Liver (tissue), 9 donors: ENCODE results near the gene WDR7. TPM values are rescaled to one million over a fixed set of nuclear protein-coding genes. Genes with fewer than 3 reads are reported as not detected.

ENCODE experiments used
- DNase-seq: peaks from one replicate; pipeline ENCODE4 v3.0.0-alpha.2; 2017; ENCODE audit warnings: low spot score
- H3K27ac ChIP-seq, 2 donors: one replicate each; pipeline ENCODE4 v1.7.0; 2013; ENCODE audit warnings: inconsistent platforms in 2 of 2, low read length in 2 of 2, control low read depth in 1 of 2, low read depth in 1 of 2, mild to moderate bottlenecking in 1 of 2
- H3K27me3 ChIP-seq, 4 donors: one replicate each; pipeline versions ENCODE4 v1.6.1 to v1.7.0; 2013; ENCODE audit warnings: low read length in 3 of 4, inconsistent platforms in 1 of 4, mild to moderate bottlenecking in 1 of 4, moderate library complexity in 1 of 4; ENCODE audit not compliant: control insufficient read depth in 4 of 4, insufficient read depth in 4 of 4
- H3K36me3 ChIP-seq, 4 donors: one replicate each; pipeline versions ENCODE4 v1.6.1 to v1.7.0; 2013; ENCODE audit warnings: low read length in 3 of 4, mild to moderate bottlenecking in 3 of 4, low read depth in 1 of 4, moderate library complexity in 1 of 4; ENCODE audit not compliant: control insufficient read depth in 4 of 4, insufficient read depth in 3 of 4
- H3K4me1 ChIP-seq, 4 donors: one replicate each; pipeline versions ENCODE4 v1.6.1 to v1.7.0; 2013; ENCODE audit warnings: low read length in 3 of 4, mild to moderate bottlenecking in 3 of 4, moderate library complexity in 1 of 4; ENCODE audit not compliant: control insufficient read depth in 4 of 4, insufficient read depth in 4 of 4
- H3K4me3 ChIP-seq, 3 donors: one replicate each; pipeline versions ENCODE4 v1.6.1 to v1.7.0; 2013; ENCODE audit warnings: low read length in 3 of 3, control low read depth in 1 of 3, low read depth in 1 of 3, mild to moderate bottlenecking in 1 of 3
- H3K9ac ChIP-seq, 2 donors: one replicate each; pipeline ENCODE4 v1.7.0; 2013; ENCODE audit warnings: low read length in 2 of 2, mild to moderate bottlenecking in 2 of 2, moderate library complexity in 2 of 2, control low read depth in 1 of 2, low read depth in 1 of 2
- H3K9me3 ChIP-seq, 4 donors: one replicate each; pipeline versions ENCODE4 v1.6.1 to v1.7.0; 2013; ENCODE audit warnings: low read length in 3 of 4; ENCODE audit not compliant: control insufficient read depth in 4 of 4
- EGR1 ChIP-seq, 2 donors: IDR thresholded peaks; 2 replicates each; pipeline ENCODE4 v1.6.1; 2016 to 2018; ENCODE audit warnings: antibody characterized with exemption in 2 of 2, low read depth in 2 of 2
- FOXA1 ChIP-seq: IDR thresholded peaks from 2 replicates; pipeline ENCODE4 v1.6.1; 2016; ENCODE audit warnings: antibody characterized with exemption
- FOXA2 ChIP-seq: IDR thresholded peaks from 2 replicates; pipeline ENCODE4 v1.6.1; 2016; ENCODE audit warnings: antibody characterized with exemption
- GABPA ChIP-seq, 2 donors: IDR thresholded peaks in 1 of 2; conservative IDR thresholded peaks in 1 of 2; 2 replicates each; pipeline ENCODE4 v1.6.1; 2016; ENCODE audit warnings: antibody characterized with exemption in 2 of 2, mild to moderate bottlenecking in 1 of 2, moderate library complexity in 1 of 2
- HNF4A ChIP-seq, 2 donors: conservative IDR thresholded peaks; 2 replicates each; pipeline ENCODE4 v1.6.1; 2016; ENCODE audit warnings: antibody characterized with exemption in 2 of 2, mild to moderate bottlenecking in 2 of 2
- HNF4G ChIP-seq: IDR thresholded peaks from 2 replicates; pipeline ENCODE4 v1.6.1; 2016; ENCODE audit warnings: antibody characterized with exemption
- JUND ChIP-seq, 2 donors: IDR thresholded peaks; 2 replicates each; pipeline ENCODE4 v1.6.1; 2016; ENCODE audit warnings: antibody characterized with exemption in 2 of 2
- NR2F2 ChIP-seq: IDR thresholded peaks from 2 replicates; pipeline ENCODE4 v1.6.1; 2016; ENCODE audit warnings: antibody characterized with exemption
- RAD21 ChIP-seq, 2 donors: IDR thresholded peaks; 2 replicates each; pipeline ENCODE4 v1.6.1; 2016; ENCODE audit warnings: antibody characterized with exemption in 2 of 2, mild to moderate bottlenecking in 2 of 2
- RXRA ChIP-seq, 2 donors: IDR thresholded peaks; 2 replicates each; pipeline ENCODE4 v1.6.1; 2017 to 2018; ENCODE audit warnings: antibody characterized with exemption in 2 of 2, mild to moderate bottlenecking in 1 of 2
- SP1 ChIP-seq: IDR thresholded peaks from 2 replicates; pipeline ENCODE4 v1.6.1; 2018; ENCODE audit warnings: antibody characterized with exemption, mild to moderate bottlenecking
- TAF1 ChIP-seq: conservative IDR thresholded peaks from 2 replicates; pipeline ENCODE4 v1.6.1; 2016; ENCODE audit warnings: antibody characterized with exemption, mild to moderate bottlenecking
- YY1 ChIP-seq: IDR thresholded peaks from 2 replicates; pipeline ENCODE4 v1.6.1; 2016; ENCODE audit warnings: antibody characterized with exemption, mild to moderate bottlenecking
- WGBS: extraction: QIAGEN DNeasy Blood & Tissue Kit; methylation state at CpG from one replicate; pipeline ENCODE4 v1.1.7; 2013; 5-methylcytosine and 5-hydroxymethylcytosine counted together
- polyA plus RNA-seq, 2 donors: library from polyadenylated mRNA; stranded (reverse) in 1 of 2; unstranded in 1 of 2; fragments of 200-250 nt in 1 of 2; fragments of >200 nt in 1 of 2; fragmentation: Nextera tagmentation in 1 of 2; extraction: Ambion mirVana in 1 of 2; gene quantifications; one replicate each; pipeline versions ENCODE4 v1.2.1 to v1.2.3, GENCODE V29; 2013 to 2015
- total RNA-seq, 2 donors: library from RNA; depleted of rRNA; stranded (reverse); fragments of >200 nt; gene quantifications; one replicate each; pipeline ENCODE4 v1.2.3, GENCODE V29; 2014
- TF ChIP-seq, protein P1 (sequence below): IDR thresholded peaks from 2 replicates; pipeline ENCODE4 v1.6.1; 2016; ENCODE audit warnings: antibody characterized with exemption, mild to moderate bottlenecking
- TF ChIP-seq, protein P2 (sequence below): IDR thresholded peaks from 2 replicates; pipeline ENCODE4 v1.6.1; 2016; ENCODE audit warnings: antibody characterized with exemption
- TF ChIP-seq, protein P3 (sequence below): fragments of 150-350 bp; IDR thresholded peaks from 2 replicates; pipeline ENCODE4 v1.5.1; 2017; ENCODE audit warnings: improper control_type of control experiment, low read depth, low read length; ENCODE audit not compliant: missing input control
- TF ChIP-seq, protein P4 (sequence below): IDR thresholded peaks from 2 replicates; pipeline ENCODE4 v1.6.1; 2016; ENCODE audit warnings: antibody characterized with exemption
- TF ChIP-seq, protein P5 (sequence below): IDR thresholded peaks from 2 replicates; pipeline ENCODE4 v1.6.1; 2016; ENCODE audit warnings: antibody characterized with exemption
- donor health status: healthy.
- donor health status: healthy.
- donor health status: healthy.
- donor health status: healthy.
- donor health status: healthy.

WDR7 gene
- total and polyA plus RNA-seq, 4 donors, result 4.5 to 26.6 (median 13.2) TPM

DNA sequence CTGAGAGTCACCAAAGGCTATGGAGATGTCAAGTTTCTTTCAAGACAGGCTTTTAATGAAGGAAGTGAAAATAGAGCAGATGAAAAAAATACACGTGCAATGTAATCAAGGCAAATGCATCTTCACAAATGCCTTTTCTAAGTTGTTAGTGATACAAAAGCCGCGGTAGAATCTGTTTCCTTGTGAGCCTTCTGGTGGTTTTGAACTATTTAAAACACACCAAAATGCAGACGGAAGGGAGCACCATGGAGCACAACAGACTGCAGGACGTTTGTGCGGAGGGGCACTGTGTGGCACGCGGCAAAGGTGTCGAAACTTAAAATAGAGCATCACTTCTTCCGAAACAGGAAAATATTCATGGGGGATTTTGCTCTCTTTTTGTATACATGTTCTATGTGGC is 430.7 kb downstream of the WDR7 start (continued):
- TF ChIP-seq, protein P1, sequence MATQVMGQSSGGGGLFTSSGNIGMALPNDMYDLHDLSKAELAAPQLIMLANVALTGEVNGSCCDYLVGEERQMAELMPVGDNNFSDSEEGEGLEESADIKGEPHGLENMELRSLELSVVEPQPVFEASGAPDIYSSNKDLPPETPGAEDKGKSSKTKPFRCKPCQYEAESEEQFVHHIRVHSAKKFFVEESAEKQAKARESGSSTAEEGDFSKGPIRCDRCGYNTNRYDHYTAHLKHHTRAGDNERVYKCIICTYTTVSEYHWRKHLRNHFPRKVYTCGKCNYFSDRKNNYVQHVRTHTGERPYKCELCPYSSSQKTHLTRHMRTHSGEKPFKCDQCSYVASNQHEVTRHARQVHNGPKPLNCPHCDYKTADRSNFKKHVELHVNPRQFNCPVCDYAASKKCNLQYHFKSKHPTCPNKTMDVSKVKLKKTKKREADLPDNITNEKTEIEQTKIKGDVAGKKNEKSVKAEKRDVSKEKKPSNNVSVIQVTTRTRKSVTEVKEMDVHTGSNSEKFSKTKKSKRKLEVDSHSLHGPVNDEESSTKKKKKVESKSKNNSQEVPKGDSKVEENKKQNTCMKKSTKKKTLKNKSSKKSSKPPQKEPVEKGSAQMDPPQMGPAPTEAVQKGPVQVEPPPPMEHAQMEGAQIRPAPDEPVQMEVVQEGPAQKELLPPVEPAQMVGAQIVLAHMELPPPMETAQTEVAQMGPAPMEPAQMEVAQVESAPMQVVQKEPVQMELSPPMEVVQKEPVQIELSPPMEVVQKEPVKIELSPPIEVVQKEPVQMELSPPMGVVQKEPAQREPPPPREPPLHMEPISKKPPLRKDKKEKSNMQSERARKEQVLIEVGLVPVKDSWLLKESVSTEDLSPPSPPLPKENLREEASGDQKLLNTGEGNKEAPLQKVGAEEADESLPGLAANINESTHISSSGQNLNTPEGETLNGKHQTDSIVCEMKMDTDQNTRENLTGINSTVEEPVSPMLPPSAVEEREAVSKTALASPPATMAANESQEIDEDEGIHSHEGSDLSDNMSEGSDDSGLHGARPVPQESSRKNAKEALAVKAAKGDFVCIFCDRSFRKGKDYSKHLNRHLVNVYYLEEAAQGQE, result no peak
- TF ChIP-seq FOXA1, result no peak
- TF ChIP-seq RXRA (IDR thresholded peaks at IDR 0.05), result no peak
- TF ChIP-seq SP1, result no peak
- TF ChIP-seq FOXA2, result no peak
- no peak for TF ChIP-seq RAD21 (IDR thresholded peaks at IDR 0.05)
- no peak for TF ChIP-seq EGR1 (IDR thresholded peaks at IDR 0.05; ENCODE audit: low read depth in 2 of 2)

DNA sequence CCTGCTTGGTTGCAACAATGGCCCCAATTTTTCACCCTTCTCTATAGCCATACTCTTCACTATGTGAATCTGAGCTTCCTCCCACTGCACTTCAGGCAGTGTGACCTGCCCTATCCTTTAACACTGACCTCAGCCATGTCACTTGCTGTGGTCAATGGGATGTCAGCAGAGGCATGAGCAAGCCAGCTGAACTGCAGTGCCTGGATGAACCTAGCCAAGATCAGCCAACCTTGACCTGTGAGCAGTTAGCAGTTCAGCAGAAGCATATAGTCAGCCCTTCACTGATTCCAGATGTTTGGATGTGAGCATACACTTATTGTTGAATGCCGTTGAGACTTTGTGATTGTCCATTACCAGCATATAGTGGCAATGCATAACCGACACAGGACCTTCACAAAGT is 432.3 kb downstream of the WDR7 start:
- H3K36me3 ChIP-seq, result no peaks in the 10 kb centered on the region
- 99% methylated on average over 2 of the region's 2 CpGs for WGBS
- H3K27ac ChIP-seq, result no peak overlapping the region
- H3K9ac ChIP-seq, result no peak overlapping the region
- H3K4me1 ChIP-seq, result no peaks in the 10 kb centered on the region
- H3K4me3 ChIP-seq, result no peak overlapping the region
- H3K9me3 ChIP-seq, result peaks cover 0 to 3% (median 0%) of the 10 kb centered on the region in 4 donors
- no peaks in the 10 kb centered on the region for H3K27me3 ChIP-seq
- DNase-seq, result no peak
- TF ChIP-seq TAF1 (no peak), SP1 (no peak), RXRA (IDR thresholded peaks at IDR 0.05) (no peak), HNF4G (no peak), HNF4A (conservative IDR thresholded peaks at IDR 0.05) (no peak), NR2F2 (no peak), GABPA (IDR thresholded peaks at IDR 0.05 in 1 of 2, conservative IDR thresholded peaks at IDR 0.05 in 1 of 2) (no peak), FOXA1 (no peak), JUND (IDR thresholded peaks at IDR 0.05) (no peak), RAD21 (IDR thresholded peaks at IDR 0.05) (no peak), YY1 (no peak), EGR1 (IDR thresholded peaks at IDR 0.05; ENCODE audit: low read depth in 2 of 2) (no peak), FOXA2 (no peak)
- TF ChIP-seq, protein P2, sequence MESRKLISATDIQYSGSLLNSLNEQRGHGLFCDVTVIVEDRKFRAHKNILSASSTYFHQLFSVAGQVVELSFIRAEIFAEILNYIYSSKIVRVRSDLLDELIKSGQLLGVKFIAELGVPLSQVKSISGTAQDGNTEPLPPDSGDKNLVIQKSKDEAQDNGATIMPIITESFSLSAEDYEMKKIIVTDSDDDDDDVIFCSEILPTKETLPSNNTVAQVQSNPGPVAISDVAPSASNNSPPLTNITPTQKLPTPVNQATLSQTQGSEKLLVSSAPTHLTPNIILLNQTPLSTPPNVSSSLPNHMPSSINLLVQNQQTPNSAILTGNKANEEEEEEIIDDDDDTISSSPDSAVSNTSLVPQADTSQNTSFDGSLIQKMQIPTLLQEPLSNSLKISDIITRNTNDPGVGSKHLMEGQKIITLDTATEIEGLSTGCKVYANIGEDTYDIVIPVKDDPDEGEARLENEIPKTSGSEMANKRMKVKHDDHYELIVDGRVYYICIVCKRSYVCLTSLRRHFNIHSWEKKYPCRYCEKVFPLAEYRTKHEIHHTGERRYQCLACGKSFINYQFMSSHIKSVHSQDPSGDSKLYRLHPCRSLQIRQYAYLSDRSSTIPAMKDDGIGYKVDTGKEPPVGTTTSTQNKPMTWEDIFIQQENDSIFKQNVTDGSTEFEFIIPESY, result no peak
- TF ChIP-seq, protein P3, sequence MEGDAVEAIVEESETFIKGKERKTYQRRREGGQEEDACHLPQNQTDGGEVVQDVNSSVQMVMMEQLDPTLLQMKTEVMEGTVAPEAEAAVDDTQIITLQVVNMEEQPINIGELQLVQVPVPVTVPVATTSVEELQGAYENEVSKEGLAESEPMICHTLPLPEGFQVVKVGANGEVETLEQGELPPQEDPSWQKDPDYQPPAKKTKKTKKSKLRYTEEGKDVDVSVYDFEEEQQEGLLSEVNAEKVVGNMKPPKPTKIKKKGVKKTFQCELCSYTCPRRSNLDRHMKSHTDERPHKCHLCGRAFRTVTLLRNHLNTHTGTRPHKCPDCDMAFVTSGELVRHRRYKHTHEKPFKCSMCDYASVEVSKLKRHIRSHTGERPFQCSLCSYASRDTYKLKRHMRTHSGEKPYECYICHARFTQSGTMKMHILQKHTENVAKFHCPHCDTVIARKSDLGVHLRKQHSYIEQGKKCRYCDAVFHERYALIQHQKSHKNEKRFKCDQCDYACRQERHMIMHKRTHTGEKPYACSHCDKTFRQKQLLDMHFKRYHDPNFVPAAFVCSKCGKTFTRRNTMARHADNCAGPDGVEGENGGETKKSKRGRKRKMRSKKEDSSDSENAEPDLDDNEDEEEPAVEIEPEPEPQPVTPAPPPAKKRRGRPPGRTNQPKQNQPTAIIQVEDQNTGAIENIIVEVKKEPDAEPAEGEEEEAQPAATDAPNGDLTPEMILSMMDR, result no peak
- TF ChIP-seq, protein P4, sequence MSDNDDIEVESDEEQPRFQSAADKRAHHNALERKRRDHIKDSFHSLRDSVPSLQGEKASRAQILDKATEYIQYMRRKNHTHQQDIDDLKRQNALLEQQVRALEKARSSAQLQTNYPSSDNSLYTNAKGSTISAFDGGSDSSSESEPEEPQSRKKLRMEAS, result no peak
- TF ChIP-seq, protein P5, sequence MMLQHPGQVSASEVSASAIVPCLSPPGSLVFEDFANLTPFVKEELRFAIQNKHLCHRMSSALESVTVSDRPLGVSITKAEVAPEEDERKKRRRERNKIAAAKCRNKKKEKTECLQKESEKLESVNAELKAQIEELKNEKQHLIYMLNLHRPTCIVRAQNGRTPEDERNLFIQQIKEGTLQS, result no peak
- TF ChIP-seq, protein P1, result no peak
